Cardiac septum (tissue), 1 donor: ENCODE measurements around the gene AGTRAP. TPM values are rescaled to one million over a fixed set of nuclear protein-coding genes. Genes with fewer than 3 reads are reported as not detected.

ENCODE experiments used
- DNase-seq: peaks from one replicate; pipeline ENCODE4 v3.0.0-alpha.2; 2020; ENCODE audit warnings: low spot score
- intact Hi-C: fragments of 100-400 bp; cut with DNase I; formaldehyde crosslinking; loops from one replicate; pipeline ENCODE4 v1.14.0; 2022
- total RNA-seq: library from RNA; stranded (reverse); fragmentation: NEBNext Ultra II Directional; extraction: Animal tissue kit (Norgen Biotek cat#: 25700); gene quantifications from one replicate; pipeline ENCODE4 v1.2.1, GENCODE V29; 2021
- donor health status: DM: no; HTN: no; CAD: no.

The AGTRAP gene
- total RNA-seq, 1 donor from 2014 or later, result 17.4 TPM

DNA sequence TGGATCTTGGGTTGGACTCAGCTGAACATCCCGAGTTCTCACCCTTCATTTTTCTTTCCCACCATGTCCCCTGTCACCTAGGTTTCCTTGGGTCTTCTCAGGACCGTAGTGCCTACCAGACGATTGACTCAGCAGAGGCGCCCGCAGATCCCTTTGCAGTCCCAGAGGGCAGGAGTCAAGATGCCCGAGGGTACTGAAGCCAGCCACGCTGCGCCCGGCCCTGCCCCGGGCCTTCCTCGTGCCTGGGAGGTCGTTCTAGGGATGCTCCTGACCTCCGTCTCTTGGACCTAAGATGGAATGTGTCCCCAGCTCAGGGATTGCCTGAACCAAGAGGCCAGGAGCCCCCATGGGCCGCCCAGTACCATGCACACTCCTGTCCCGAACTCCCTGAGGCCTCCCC is 14.1 kb downstream of the AGTRAP start:
- DNase-seq, result no peak
- intact Hi-C loops, result no loop called here

DNA sequence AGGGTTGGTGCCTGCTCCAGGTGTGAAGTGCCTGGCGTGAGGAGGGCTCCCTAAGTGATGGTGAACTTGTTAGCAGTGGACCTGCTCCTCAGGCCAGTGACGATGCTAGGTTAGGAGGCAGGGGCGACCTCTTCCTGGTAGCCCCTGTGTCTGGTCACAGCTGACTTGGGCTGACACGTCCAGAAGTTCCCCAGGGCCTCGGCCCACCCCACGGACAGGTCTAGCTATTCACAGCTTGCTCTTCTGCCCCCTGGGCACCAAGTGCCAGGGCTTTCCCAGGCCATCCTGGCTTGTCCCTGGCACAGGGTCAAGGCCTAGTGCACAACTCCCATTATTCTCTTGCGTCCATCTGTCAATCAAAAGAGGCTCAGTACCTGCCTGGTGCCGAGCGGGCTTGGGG is 15.2 kb downstream of the AGTRAP start:
- intact Hi-C loops, result no loop called here

DNA sequence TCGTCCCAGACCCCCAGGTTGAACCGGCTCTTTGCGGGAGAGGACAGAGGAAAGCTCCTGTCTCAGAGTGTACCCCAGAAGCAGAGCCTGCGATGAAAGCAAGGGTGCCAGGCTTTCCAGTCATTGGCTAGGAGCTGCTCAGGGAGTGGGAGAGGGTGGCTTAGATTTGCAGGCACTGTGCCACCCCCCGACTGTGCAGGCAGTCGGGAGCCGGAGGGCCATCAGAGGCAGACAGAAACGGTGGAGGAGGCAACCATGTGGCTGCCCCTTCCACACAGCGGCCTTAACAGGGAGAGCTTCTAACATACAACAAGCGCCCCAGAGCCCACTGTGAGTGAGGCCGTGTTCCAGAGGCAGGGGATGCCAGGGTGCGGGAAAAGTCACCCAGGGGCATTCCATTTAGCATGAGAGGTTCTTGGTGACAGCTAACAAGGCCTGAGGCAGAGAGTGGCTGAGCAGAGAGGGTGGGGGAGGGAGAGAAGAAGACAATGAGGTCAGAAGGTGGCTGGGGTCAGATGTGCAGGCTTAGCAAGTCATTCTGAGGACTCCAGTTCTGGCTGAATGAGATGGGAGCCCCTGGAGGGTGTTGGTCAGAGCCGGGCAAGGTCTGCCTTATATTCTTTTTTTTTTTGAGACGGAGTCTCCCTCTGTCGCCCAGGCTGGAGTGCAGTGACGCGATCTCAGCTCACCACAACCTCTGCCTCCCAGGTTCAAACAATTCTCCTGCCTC is 16.6 kb downstream of the AGTRAP start:
- intact Hi-C loops, result no loop called here
- DNase-seq, result no peak

More for the DNA sequence above, 15.2 kb downstream of the AGTRAP start:
- no peak for DNase-seq

DNA sequence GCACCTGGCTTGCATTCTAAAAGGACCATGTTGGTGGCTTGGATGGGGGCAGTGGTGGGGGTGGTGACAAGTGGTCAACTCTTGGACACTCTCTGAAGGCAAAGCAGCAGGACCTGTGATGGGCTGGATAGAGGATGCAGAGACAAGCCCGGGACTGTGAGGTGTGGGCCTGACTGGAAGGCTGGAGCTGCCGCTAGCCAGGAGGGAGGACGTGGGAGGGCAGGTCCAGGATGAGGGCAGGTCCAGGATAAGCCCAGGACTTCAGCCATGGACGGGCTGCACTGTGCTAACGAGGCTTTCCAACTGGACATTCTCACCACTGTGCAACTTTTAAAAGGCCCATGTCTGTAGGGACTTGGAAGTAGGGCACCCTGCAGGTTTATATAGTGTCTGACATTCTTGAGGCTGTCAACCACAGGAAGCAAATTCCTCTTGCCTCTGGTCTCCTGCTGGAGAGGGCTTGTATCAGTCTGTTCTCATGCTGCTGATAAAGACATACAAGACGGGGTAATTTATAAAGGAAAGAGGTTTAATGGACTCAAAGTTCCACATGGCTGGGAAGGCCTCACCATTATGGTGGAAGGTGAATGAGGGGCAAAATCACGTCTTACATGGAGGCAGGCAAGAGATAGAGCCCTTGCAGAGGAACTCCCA is 17.7 kb downstream of the AGTRAP start:
- intact Hi-C loops, result no loop called here
- no peak for DNase-seq

DNA sequence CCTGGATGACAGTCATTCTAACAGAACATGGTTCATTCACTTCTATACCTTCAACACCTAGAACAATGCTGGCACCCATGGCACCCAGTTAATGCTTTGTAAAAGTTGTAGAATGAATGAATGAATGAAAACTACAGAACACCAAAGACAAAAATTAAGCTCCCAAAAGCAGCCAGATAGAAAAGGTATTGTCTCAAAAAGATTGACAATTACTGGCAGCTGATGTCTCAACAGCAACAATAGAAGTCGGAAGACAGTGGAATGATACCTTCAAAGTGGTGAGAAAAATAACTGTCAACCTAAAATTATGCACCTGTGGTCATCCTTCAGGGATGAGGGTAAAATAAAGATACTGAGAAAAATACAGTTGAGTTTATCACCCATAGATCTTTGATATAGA is 21.1 kb downstream of the AGTRAP start:
- intact Hi-C loops, result no loop called here
- DNase-seq, result no peak

DNA sequence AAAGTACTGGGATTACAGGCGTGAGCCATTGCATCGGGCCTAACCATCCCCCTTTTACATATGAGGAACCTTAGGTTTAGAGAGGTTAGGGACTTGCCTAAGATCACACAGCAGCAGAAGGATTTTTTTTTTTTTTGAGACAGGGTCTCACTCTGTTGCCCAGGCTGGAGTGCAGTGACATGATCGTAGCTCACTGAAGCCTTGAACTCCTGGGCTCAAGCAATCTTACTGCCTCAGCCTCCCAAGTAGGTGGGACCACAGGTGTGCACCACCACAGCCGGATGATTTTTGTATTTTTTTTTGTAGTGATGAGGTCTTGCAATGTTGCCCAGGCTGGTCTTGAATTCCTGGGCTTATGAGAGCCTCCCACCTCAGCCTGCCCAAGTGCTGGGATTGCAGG is 23.9 kb downstream of the AGTRAP start:
- intact Hi-C loops, result no loop called here
- no peak for DNase-seq

DNA sequence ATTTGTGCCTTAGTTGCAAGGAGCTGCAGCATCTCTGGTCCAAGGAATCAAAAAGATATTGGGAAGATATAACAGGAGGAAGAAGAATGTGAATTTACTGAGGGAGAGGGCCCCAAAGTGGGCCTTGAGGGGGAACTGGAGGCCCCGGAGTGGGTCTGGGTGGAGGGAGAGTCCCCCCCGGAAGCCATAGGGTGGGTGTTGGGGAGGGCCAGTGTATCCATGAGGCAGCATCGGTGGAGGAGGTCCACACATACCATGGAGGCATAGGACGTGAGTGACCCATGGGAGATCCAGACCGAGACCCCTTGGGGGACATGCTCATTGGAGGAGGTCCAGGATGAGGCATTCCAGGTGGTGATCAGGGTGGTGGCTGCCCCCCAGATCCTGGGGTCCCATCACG is 25.3 kb downstream of the AGTRAP start:
- DNase-seq, result no peak

DNA sequence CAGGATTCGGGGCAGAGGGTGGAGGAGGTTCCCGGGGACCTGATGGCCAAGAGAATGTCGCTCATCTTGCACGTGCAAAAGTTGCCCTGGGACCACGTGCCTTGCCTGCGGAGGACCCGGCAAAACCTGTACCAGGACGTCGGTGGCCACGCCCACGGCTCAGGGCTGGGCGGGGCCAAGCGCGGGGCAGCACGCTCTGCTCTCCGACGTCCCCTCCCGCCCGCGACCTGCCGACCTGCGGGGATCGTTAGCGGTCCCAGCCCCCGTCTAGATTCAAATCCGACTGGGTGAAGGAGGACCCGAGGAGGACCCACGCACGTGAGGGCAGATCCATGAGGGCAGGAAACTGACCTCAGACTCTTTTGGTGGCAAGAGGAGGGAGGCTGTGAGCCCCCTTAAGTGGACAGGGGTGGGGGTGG is 26.1 kb downstream of the AGTRAP start, which contains the start of gene C1orf167:
TSS of gene C1orf167 (plus strand) at position 206 of the 419 bp plus-strand sequence. CDS start 2,208 bp downstream, outside the sequence.
- no peak for DNase-seq
- intact Hi-C loops, result no loop called here

More for the DNA sequence above, 25.3 kb downstream of the AGTRAP start:
- intact Hi-C loops, result no loop called here

DNA sequence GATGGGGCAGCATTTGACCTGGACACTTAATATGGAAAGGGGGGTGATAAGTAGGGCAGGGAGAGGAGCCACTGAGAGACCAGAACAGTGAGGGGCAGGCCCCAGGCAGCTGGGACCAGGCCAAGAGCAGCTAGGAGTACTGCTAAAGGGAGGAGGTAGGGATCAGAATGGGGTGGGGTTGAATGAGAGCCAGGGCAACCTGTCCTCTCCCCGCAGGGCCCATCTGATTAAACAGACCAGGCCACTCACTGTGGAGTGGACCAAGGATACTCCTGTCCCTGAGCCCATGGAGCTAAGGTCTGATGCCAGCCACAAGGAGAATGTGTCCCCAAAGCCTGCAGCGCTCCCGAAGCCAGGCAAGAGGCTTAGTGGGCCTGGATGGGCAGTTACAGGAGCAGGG is 28.2 kb downstream of the AGTRAP start:
- DNase-seq, result no peak

DNA sequence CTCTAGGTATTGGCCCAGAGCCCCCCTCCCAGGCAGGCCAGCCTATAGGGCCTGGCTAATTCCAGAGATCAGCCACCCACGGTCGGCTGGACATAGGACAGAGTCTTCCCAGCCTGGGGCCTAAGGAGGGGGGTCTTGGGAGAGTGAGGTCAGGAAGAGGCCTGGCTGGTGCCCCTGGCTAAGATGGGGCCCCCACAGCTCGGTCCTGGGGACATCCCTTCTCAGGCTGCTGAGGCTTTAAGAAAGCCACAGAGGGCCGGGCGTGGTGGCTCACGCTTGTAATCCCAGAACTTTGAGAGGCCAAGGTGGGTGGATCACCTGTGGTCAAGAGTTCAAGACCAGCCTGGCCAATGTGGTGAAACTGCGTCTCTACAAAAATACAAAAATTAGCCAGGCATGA is 28.6 kb downstream of the AGTRAP start:
- intact Hi-C loops, result no loop called here

More for the DNA sequence above, 28.2 kb downstream of the AGTRAP start:
- intact Hi-C loops, result no loop called here

DNA sequence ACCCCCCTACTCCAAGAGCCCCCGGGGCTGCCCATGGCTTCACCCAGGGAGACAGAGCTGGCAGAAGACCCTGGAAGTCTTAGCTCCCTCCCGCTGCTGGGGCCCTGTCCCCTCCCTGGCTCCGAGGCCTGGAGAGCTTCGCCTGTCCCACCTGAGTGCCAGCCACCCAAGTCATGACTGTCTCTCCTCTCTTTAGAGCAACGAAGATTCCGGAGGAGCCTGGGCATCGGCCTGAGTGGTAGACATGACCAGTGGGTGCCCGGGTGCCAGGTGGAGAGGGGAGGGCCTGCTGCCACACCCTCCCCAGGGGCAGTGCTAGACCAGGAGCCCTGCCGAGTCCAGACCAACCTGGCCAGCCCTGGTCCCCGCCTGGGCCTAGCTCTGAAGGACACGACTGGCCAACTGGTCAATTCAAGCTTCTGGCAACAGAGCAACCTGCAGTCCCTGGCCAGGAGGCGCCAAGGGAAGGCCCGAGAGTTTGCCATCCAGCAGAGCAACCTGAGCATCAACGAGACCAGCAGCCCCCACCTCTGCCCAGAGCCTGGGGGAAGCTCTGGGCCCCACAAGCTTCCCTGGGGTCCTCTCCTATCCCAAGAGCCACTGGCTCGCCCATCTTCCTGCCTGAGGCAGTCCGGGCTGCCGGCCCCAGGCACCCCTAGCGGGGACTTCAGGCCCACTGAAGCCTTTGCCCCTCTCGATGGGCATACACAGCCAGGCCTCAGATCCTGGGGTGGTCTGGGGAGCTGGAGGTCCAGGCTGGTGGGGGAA is 29.9 kb downstream of the AGTRAP start:
- intact Hi-C loops, result no loop called here
- DNase-seq, result no peak

More for the DNA sequence above, 28.6 kb downstream of the AGTRAP start:
- no peak for DNase-seq

DNA sequence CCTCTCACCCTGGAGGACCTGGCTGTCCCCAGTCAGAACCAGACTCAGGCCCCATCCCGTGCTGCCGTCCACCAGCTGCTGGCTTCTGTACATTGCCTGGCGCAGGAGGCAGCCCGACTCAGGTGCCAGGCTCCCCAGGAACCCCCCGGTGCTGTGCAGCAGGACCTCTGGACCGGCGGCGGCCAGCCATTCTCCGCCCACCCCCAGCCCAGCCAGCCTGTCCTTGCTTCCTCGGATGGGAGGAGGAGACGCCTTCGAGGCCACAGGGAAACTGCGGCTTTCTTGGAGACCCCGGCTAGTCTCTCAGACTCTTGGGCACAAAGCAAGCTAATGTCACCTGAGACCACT is 30.5 kb downstream of the AGTRAP start:
- no peak for DNase-seq
- intact Hi-C loops, result no loop called here

DNA sequence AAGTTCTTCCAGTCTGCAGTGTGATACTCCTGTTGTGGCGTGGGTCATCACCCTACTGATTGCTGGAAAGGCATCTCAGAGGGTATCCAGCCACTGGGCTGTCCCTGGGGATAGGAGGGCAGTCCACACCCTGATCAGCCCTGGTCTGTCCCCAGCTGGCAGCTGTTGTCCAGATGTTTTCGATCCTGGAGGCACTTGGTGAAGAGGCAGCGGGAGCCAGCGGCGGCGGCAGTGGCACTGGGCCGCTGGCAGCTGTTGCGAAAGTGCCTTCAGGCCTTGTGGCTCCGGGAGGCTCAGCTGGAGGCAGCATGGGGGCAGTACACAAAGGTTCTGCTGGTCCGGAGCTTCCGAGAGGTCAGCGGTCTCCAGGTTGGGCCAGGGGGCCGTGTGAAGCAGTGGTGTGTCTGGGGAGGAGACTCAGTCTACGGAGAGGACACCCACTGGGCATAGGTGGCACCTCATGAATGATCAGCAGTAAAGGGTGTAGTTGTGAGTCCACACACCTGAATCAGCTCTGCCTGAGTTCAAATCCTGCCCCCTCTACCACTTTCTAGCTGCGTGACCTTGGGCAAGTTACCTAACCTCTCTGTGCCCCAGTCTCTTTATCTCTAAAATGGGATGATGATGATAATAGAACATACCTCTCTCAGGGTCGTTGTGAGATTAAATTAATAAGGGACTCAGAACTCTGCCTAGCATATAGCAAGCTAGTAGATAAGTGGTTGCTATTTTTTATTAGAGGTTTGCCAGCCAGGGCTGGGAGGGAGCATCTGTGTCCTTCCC is 32.2 kb downstream of the AGTRAP start:
- DNase-seq, result no peak
- intact Hi-C loops, result no loop called here

DNA sequence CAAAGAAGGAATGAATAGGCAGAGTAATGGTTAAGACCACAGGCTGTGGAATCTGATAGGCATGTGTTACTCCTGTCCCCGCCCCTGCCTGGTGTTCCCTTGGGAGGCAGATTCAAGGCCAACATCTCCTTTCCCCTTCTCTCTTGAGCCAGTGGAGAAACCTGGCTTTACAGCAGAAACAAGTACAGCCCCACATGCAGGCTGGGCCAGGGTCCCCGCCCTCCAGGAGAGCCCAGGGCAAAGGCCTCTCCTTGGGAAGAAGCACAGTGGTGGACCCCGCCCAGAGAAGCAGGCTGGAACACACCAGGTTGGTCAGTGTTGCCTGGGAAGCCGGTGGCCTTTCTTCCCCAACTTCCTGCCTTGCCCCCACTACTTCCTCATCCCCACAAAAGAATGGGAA is 32.9 kb downstream of the AGTRAP start:
- intact Hi-C loops, result no loop called here
- DNase-seq, result no peak

DNA sequence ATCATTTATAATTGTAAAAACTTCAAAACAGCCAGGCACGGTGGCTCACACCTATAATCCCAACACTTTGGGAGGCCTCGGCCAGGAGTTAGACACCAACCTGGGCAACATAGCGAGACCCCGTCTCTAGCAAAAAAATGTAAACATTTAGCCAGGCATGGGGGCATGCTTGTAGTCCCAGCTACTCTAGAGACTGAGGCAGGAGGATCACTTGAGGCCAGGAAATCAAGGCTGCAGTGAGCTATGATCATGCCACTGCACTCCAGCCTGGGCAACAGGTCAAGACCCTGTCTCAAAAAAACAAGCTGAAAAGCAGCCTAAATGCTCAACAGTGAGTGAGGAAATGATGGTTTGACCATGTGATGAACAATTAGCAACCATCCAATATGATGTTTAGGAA is 33.3 kb downstream of the AGTRAP start:
- DNase-seq, result no peak
- intact Hi-C loops, result no loop called here

DNA sequence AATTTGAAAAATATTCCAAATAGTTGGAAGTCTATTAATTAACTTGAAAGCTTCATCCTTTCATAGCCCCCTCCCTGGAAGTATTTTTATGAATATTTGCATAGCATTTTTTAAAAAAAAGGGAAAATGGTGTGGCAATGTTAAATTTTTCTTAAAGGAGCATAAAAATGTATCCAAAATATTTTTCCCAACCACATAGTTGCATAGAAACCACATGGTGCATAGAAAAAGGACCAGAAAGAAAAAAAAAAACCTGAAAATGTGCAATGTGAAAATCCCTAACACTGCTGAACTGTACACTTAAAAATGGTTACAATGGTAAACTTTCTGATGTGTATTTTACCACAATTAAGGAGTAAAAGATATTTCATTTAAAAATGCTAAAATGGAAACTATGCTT is 34.1 kb downstream of the AGTRAP start:
- intact Hi-C loops, result no loop called here
- DNase-seq, result no peak

DNA sequence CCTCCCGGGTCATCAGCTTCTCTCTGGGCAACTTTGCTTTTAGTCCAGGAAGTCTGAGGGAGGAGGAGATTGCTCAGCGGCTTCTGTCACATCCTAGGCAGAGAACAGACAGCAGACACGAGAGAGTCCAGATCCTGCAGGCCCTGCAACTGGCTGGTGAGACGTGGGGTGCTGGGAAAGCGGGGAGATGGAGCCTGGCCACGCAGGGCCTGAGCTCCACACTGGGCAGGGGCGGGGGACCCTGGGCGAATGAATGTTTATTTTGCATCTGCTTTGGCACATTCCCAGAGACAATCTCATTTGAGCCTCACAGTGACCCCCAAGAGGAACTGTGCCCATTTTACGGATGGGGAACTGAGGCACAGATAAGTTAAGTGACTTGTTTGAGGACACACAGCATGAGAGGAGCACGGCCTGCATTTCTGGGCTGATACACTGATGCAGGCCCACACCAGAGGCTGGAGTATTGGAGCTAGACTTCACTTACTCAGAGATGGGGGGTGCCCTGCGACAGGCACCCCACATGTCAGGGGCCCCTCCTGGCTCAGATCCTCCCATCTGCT is 35.6 kb downstream of the AGTRAP start:
- intact Hi-C loops, result no loop called here
- DNase-seq, result no peak

DNA sequence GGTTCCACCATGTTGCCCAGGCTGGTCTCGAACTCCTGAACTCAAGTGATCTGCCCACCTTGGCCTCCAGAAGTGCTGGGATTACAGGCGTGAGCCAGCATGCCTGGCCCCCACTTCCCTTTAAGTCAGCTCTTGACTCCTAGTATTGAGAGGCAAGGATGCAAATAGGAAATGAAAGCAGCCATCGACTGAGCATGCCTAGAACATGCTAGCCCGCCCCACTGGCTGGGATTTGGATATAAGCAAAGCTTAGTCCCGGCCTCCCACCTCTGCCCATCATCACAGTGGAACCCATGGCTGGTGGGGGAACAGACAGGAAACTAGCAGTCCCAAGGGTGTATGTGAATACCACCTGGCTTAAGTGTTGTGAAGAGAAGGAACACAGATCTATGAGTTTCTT is 36.5 kb downstream of the AGTRAP start:
- DNase-seq, result no peak
- intact Hi-C loops, result no loop called here

DNA sequence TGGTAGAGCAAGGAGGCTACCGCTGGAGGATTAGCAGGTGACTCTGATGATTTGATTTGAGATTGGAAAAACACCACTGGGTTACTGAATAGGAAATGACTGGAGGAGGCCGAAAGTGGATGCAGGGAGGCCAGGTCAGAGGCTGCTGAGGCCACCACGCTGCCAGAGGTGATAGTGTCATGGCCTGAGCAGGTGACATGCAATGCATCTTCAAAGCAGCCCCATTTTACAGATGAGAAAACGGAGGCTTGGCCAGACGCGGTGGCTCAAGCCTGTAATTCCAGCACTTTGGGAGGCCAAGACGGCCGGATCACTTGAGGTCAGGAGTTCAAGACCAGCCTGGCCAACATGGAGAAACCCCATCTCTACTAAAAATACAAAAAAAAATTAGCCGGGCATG is 38.8 kb downstream of the AGTRAP start:
- intact Hi-C loops, result loop anchor here (5.0 kb wide), 1 partner anchor 38 kb away; no protein-coding TSS in a partner anchor
- DNase-seq, result no peak
